ENCODE measurements around the gene FSTL4. TPM values are rescaled to one million over a fixed set of nuclear protein-coding genes. Genes with fewer than 3 reads are reported as not detected.
"Not testable (repeated sequence)": the region's sequence is repeated elsewhere in the genome, so short reads cannot be mapped to it uniquely, and the experiment has no call there.

Gene FSTL4
- total RNA-seq, 2 donors from 2014 or later = 4.5 to 10.1 TPM

DNA sequence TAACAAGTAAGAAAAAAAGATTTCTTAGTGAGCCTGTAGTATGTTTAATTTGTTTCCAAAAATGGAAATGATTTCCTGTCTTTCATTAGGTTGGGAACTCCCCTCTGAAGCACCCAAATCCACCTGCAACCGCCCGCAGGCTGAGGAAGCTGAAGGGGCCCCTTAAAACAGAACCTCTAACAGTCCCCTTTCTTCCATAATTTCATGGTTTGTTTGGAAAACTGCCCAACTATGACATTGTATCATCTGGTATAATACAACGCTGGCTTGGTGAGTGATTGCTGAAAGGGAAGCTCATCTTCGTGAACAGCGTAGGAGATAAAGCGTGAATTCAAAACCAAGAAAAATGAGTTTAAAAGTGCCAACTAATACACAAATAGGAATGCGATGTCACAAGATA is 215.5 kb downstream of the FSTL4 start:
- TF ChIP-seq POLR2AphosphoS5 (IDR thresholded peaks at IDR 0.05) = no peak
- TF ChIP-seq, protein P1, sequence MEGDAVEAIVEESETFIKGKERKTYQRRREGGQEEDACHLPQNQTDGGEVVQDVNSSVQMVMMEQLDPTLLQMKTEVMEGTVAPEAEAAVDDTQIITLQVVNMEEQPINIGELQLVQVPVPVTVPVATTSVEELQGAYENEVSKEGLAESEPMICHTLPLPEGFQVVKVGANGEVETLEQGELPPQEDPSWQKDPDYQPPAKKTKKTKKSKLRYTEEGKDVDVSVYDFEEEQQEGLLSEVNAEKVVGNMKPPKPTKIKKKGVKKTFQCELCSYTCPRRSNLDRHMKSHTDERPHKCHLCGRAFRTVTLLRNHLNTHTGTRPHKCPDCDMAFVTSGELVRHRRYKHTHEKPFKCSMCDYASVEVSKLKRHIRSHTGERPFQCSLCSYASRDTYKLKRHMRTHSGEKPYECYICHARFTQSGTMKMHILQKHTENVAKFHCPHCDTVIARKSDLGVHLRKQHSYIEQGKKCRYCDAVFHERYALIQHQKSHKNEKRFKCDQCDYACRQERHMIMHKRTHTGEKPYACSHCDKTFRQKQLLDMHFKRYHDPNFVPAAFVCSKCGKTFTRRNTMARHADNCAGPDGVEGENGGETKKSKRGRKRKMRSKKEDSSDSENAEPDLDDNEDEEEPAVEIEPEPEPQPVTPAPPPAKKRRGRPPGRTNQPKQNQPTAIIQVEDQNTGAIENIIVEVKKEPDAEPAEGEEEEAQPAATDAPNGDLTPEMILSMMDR (IDR thresholded peaks at IDR 0.05) = no peak
- no peak for TF ChIP-seq POLR2A (IDR thresholded peaks at IDR 0.05)

DNA sequence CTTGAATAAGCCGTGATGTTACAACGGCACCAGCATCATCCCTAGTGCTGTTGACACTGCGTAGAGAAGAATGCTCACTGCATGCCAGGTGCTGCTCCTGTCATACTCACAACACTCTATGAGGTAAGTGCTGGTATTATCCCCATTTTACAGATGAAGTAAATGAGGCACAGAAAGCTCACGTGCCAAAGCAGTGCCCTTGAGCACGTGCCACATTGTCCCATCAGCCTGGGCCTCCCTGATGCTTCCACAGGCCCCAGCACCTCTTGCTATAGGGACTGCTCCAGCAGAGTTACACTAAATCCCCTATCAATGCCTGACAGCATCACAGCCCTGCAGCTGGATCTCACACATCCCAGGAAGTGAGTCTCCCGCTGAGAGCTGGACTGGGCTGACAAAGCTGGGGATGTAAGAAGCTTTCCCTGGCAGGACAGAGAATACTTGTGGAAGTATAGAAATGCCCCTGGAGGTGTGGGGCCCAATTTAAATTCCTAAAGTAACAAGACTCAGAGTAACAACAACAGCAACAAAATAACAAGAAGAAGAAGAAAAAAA is 216.1 kb downstream of the FSTL4 start:
- H3K9me3 ChIP-seq = no peaks in the 10 kb centered on the region
- no peak for TF ChIP-seq POLR2AphosphoS5 (IDR thresholded peaks at IDR 0.05)
- TF ChIP-seq POLR2A (IDR thresholded peaks at IDR 0.05) = no peak
- TF ChIP-seq, protein P1 (IDR thresholded peaks at IDR 0.05) = no peak
- intact Hi-C loops (cut with DNase I) = no loop called here
- 77% methylated on average over 6 of the region's 6 CpGs for WGBS
- H3K4me1 ChIP-seq (replicated peaks) = no peaks in the 10 kb centered on the region
- no peaks in the 10 kb centered on the region for H3K36me3 ChIP-seq
- H3K4me3 ChIP-seq = no peak overlapping the region
- no peak overlapping the region for H3K27ac ChIP-seq
- no peaks in the 10 kb centered on the region for H3K27me3 ChIP-seq (replicated peaks; ENCODE audit: insufficient read depth)
- DNase-seq (ENCODE audit: low spot score) = no peak

More for the DNA sequence above, 215.5 kb downstream of the FSTL4 start:
- Histone ChIP-seq H3K27me3 (replicated peaks; ENCODE audit: insufficient read depth) (no peaks in the 10 kb centered on the region), H3K4me1 (replicated peaks) (no peaks in the 10 kb centered on the region), H3K9me3 (no peaks in the 10 kb centered on the region), H3K27ac (no peak overlapping the region), H3K4me3 (no peak overlapping the region), H3K36me3 (no peaks in the 10 kb centered on the region)
- no peak for DNase-seq (ENCODE audit: low spot score)
- WGBS = 34% methylated on average over 7 of the region's 7 CpGs
- intact Hi-C loops (cut with DNase I) = no loop called here

DNA sequence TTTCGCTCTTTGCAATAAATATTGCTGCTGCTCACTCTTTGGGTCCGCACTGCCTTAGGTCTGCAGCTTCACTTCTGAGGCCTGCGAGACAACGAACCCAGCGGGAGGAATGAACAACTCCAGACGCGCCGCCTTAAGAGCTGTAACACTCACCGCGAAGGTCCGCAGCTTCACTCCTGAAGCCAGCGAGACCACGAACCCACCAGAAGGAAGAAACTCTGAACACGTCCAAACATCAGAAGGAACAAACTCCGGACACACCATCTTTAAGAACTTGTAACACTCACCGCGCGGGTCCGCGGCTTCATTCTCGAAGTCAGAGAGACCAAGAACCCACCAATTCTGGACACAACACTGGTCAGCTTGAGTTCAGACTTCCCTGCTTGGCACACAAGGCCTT is 217.1 kb downstream of the FSTL4 start:
- DNase-seq (ENCODE audit: low spot score); H3K4me3 ChIP-seq; H3K36me3 ChIP-seq; H3K27me3 ChIP-seq (replicated peaks; ENCODE audit: insufficient read depth); intact Hi-C loops (cut with DNase I); H3K4me1 ChIP-seq (replicated peaks); H3K27ac ChIP-seq; H3K9me3 ChIP-seq: not testable (repeated sequence)
- WGBS = 96% methylated on average over 21 of the region's 21 CpGs

DNA sequence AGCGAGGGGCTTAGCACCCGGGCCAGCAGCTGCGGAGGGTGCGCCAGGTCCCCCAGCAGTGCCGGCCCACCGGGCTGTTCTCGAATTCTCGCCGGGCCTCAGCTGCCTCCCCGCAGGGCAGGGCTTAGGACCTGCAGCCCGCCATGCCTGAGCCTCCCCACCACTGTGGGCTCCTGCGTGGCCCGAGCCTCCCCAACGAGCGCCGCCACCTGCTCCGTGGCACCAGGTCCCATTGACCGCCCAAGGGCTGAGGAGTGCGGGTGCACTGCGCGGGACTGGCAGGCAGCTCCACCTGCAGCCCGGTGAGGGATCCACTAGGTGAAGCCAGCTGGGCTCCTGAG is 217.9 kb downstream of the FSTL4 start:
- H3K4me1 ChIP-seq (replicated peaks); DNase-seq (ENCODE audit: low spot score); H3K9me3 ChIP-seq; H3K27ac ChIP-seq; H3K4me3 ChIP-seq; intact Hi-C loops (cut with DNase I); H3K36me3 ChIP-seq; H3K27me3 ChIP-seq (replicated peaks; ENCODE audit: insufficient read depth): not testable (repeated sequence)
- no CpG with 5 or more reads among the region's 22 CpGs for WGBS

DNA sequence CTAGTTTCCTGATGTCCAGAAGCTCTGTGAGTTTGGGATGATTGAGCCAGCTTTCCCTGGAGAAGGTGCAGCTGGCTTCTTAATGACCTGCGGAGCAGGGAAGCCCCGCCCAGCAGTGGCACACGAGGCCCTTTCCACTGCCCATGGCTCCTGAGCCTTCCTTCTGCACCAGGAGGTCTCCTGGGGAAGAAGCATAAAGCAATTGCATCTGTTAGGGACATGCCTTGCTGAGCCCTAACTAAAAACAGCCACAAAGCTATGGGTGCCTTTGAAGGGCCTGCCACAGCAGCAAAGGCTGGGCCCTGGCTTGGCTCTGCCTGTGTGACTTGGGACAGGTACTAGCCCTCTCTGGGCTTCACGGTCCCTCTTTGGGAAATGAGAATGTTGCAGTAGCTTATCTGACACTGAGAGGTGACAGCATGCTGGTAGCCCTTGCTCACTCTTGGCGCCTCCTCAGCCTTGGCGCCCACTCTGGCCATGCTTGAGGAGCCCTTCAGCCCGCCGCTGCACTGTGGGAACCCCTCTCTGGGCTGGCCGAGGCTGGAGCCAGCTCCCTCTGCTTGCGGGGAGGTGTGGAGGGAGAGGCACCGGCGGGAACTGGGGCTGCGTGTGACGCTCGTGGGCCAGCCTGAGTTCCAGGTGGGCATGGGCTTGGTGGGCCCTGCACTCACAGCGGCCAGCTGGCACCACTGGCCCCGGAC is 218.4 kb downstream of the FSTL4 start:
- Histone ChIP-seq H3K36me3 (no peaks in the 10 kb centered on the region), H3K4me3 (no peak overlapping the region), H3K4me1 (replicated peaks) (peaks cover 3% of the 10 kb centered on the region), H3K9me3 (no peaks in the 10 kb centered on the region), H3K27ac (no peak overlapping the region), H3K27me3 (replicated peaks; ENCODE audit: insufficient read depth) (no peaks in the 10 kb centered on the region)
- no peak for DNase-seq (ENCODE audit: low spot score)
- TF ChIP-seq, protein P1 (IDR thresholded peaks at IDR 0.05) = no peak
- TF ChIP-seq POLR2AphosphoS5 (IDR thresholded peaks at IDR 0.05) (no peak), POLR2A (IDR thresholded peaks at IDR 0.05) (no peak)
- WGBS = 94% methylated on average over 14 of the region's 17 CpGs
- intact Hi-C loops (cut with DNase I) = no loop called here

DNA sequence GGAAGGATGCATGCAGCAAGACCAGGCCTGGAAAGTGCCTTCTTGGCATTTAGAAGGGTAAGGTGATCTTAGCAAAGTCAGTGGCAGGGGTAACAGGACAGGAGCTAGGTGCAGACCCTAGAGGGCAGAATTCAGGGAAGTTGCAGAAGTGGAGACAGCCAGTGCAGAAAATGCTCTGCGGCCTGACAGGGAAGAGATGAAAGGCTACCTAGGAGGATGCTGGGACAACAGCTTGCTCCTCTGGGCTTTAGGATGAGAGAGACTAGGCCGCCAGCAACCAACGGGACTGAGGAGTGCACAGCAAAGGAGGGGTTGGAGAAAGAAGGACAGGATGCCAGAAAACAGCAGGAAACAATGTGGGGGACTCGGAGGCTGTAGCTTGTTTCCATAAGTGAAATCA is 219.9 kb downstream of the FSTL4 start:
- no peak overlapping the region for H3K4me3 ChIP-seq
- 79% methylated on average over 4 of the region's 4 CpGs for WGBS
- peaks cover 5% of the 10 kb centered on the region for H3K4me1 ChIP-seq (replicated peaks)
- intact Hi-C loops (cut with DNase I) = no loop called here
- H3K36me3 ChIP-seq = no peaks in the 10 kb centered on the region
- H3K9me3 ChIP-seq = no peaks in the 10 kb centered on the region
- no peak for DNase-seq (ENCODE audit: low spot score)
- no peak overlapping the region for H3K27ac ChIP-seq
- TF ChIP-seq POLR2AphosphoS5 (IDR thresholded peaks at IDR 0.05) (no peak), POLR2A (IDR thresholded peaks at IDR 0.05) (no peak)
- TF ChIP-seq, protein P1 (IDR thresholded peaks at IDR 0.05) = no peak
- H3K27me3 ChIP-seq (replicated peaks; ENCODE audit: insufficient read depth) = no peaks in the 10 kb centered on the region

Data from prostate gland (tissue), 2 donors.